Measurements from ENCODE around the gene ZFPM1.

- TF ChIP-seq TAF1 (conservative IDR thresholded peaks at IDR 0.05) = no peak
- no peak for TF ChIP-seq RAD21 (IDR thresholded peaks at IDR 0.05)
- TF ChIP-seq JUND (IDR thresholded peaks at IDR 0.05) = no peak
- TF ChIP-seq CTCF (IDR thresholded peaks at IDR 0.05; ENCODE audit: low read depth, low read length, missing input control) = no peak
These were observed 5.7 kb downstream of the ZFPM1 start for GRCh38 chr16:88458773-88459235.

Measured in liver (tissue), 3 donors.